Measurements from ENCODE around the gene COL15A1.

Gene COL15A1

DNA sequence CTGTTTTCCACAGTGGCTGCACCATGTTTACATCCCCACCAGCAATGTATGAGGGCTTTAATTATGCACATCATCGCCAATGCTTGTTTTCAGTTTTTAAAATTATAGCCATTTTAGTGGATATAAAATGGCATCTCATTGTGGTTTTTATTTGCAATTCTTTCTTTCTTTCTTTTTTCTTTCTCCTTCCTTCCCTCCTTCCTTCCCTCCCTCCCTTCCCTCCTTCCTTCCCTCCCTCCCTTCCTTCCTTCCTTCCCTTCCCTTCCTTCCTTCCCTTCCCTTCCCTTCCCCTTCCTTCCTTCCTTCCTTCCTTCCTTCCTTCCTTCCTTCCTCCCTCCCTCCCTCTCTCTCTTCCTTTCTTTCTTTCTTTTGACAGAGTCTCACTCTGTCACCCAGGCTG lies 6.6 kb downstream of the COL15A1 start:
- no peak for DNase-seq

DNA sequence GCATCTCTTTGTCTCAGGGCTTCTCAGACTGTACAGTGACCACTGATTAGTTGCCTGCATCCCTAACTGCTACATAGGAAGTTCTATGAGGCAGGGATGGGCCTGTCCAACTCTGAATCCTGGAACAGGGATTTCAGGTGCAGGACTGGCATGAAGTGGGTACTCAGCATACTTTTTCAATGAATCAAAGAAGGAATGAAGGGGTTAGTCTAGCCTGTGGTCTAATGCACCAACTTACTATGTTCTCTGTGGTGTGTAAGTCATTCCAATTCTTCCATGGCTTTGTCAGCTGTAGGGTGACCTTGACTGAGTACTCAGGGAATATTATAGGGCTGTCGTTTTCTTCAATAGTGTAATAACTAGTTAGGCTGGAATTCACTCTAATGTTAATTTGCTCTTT lies 8.3 kb downstream of the COL15A1 start:
- no peak for DNase-seq

DNA sequence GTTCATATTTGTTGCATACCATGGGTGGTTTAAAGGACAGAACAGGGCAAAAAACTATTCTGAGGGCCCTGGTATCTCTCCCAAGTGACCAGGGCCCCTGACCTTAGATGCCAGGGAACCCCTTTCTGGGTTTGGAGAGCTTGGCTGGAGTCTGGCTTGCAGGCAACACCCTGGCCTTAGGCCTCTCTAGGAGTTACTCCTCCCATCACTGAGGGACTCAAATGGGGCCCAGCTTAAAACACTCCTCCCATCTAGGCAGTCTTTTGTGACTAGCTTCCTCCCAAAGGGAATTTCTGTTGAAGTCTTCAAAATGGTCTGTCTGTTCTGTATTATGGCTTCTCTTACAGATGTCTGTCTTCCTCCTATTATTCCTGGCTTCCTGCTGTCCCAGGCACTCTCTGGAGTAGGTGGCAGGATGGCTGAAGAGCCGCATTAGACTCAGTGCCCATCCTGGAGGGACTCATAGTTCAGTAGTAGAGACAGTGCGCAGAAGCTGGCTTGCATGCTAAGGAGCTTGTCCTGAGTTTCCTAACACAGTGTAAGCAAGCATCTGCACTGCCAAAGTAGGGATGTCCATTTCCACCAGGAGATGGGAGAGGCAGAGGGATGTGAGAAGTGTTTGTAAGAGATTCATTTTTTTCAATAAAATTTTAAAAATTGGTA lies 10.0 kb downstream of the COL15A1 start:
- no peak for DNase-seq

DNA sequence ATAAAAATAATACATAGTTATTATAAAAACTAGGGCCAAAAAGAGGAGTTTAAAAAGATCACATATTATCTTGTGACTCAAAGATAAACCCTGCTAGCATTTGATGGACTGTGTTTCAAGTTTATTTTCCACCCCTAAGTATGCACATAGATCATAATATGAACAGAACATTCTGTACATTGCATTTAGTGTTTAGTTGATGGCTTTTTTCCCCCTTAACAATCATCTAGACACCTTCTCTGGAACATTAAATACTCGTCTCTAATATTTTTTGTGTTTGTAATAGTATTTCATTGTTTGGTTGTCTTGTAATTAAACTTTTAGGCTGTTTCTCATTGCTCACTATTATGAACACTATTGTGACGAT lies 10.5 kb downstream of the COL15A1 start:
- no peak for DNase-seq

DNA sequence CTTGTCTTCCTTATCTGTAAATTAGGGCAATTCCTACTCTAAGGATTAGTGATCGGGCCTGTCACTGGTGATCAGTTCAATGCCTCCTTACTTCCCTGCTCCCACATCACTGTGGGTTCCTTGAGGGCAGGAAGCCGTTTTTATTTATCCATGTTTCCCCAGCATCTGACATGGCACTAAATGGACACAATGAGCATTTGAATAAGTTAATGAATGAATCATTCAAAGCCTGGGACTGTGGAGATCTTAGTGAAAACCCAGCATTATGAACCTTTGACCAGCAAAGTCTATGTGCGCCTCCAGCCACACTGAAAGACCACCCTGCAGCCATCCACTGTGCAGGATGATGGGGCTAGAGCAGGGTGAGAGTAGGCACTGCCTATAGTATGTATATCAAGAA lies 11.6 kb downstream of the COL15A1 start:
- no peak for DNase-seq

DNA sequence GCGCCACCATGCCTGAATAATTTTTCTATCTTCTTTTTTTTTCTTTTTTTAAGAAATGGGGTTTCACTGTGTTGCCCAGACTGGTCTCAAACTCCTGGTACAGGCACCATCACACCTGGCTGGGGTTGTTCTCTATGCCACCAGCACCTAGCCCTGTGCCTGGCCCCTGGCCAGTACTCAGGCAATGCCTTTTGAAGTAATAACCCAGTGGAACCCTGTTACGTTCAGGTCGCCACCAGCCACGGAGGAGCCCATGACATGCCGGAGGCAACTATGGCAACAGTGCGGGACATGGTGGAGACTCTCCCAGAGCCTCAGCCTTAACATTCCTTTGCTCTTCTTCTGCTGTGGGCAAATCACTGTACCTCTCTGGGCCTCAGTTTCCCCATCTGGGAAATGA lies 14.1 kb downstream of the COL15A1 start:
- DNase-seq, result no peak

DNA sequence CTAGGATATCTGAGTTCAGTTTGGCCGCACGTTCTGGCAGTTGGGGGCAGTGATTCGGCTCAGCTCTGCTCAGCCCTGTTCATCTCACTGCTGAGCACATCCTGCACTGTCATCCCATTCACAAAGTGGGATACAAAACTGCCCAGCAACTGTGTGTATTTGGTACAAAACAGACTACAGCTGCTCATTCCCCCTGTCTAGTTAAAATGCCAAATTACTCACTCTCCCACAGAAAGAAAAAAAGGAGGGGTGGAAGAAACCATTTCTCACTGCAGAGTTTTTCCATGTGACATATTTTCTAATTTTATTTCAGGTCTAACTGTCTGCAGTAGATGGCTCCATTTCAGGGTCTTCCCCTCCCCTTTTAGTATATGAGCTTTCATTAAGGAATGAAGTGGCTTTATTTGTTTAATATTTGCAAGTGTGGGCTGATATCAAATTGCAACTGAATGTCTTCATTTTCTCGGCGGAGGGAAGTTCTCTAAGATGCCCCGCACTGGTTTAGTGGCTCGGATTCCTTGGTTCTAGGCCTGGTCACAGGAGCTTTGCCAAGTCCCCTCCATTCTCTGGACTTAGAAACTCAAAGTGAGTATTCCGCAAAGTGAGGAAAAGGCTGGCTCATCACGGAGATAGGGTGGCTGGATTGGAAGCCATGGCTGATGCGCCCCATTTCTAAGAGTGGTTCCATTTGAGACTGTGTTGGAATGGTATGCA lies 14.7 kb downstream of the COL15A1 start:
- no peak for DNase-seq

DNA sequence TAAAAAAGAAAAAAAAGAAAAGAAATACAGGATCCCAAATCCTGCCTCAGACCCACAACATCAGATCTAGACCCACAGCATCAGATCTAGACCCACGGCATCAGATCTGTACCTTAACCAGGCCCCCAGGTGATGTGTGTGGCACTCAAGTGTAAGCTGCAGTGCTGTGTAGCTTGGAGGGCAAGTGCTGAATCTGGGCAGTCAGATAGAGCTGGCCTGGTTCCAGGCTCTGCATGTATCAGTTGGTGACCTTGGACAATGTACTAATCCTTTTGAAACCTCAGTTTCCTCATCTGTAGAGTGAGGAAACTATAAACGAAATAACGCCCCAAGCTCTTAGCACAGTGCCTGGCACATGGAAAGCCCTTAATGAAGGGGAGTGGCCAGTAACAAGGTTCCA lies 16.7 kb downstream of the COL15A1 start:
- no peak for DNase-seq

DNA sequence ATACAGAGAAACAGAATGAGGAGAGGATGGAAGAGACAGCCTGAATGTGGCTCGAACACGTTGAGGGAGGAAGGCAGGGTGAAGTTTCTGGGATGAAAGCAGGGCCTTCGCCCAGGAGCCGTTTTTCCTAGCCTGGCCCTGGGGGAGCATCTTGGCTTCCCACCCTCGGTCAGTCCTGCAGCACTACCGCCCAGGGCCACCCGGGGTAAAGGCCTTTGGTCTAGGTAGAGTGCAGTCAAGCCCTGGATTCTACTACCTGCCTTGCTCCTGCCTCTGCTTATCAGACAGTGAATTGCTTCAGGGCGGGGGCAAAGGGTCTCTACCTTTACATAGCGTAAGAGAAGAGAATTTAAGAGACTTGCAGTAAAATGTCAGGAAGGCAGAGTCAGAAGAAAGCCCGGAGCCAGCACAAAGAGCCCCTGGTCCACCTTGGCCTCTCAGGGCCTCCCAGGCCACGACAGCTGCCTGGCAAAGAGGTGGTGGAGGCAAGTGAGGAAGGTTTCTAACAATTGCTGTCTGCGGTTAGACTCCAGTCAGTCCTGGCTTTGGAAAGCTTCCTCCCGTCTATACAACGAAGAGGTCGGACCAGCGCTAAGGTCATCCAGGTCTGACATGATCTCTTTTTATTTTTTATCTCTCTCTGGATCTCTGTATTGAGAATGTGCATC lies 17.9 kb downstream of the COL15A1 start:
- no peak for DNase-seq

DNA sequence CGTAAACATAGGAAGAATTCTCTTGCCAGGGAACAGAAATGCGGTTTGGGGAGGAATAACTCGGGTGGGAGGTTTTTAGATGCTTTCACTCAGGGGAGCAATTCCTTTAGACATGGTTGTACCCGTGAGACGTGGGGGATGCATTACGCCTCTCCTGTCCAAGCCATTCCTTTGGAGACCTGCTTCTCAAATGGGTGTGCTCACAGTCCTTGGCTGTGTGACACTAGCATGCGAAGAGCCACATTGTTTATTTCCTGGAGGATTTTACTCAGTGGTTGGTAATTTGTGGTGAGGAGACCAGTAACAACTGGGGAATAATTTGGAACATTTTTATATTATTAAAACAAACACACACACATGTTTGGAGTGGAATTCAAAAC lies 18.5 kb downstream of the COL15A1 start:
- DNase-seq, result no peak

DNA sequence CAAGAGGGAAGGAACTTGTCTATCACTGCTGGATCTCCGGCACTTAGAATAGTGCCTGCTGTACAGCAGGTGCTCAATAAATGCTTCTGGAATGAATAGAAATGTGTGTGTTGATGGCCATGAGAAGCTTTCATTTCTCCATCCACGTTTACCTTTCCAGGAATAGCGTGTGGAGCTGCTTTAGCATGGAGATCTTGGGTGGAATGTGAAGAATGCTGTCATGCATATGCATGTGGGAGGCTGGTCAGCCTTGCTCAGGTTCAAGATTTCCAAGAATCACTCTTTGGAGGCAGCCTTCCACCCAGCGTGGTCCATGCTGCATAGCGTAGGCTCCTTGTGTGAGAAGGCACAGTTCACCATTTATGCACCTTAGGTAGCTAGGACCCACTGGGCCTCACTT lies 19.2 kb downstream of the COL15A1 start:
- no peak for DNase-seq

DNA sequence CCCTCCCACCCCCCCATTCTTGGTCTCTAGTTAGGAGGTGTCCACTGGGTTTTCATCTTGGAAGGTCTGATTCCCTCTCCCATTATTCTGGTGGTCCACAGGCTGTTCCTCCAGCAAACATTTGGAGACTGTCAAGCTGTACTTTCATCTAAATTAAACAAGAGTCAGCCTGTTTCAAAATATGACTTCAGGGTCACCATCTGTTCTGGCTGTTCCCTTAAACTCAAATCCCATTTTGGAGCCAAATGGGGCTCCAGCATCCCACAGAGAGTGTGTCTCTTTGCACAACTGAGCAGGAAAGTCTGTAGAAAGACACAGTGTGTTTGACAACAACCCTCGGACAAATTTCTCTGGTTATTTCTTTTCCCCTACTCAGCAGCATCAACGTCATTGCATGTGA lies 20.5 kb downstream of the COL15A1 start:
- DNase-seq, result no peak

DNA sequence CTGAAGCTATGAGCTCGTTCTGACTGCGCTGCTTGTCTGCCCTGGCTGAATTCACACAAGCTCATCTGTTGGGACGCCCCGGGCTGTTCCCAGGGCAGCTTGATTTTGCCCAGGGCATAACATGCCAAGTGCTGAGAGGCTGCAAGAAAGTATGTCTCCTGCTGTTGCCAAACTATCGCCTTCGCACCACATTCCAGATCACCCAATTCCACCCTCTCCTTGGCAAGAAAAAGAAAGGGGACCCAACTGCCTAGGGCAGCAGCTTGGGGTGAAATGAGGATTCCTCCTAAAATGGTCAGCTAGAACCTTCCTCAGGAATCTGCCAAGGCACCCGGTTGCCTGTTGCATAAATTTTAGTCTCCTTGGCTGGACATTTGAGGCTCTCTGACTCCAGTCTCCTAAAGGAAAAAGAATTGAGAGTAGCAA lies 21.2 kb downstream of the COL15A1 start:
- DNase-seq, result no peak

DNA sequence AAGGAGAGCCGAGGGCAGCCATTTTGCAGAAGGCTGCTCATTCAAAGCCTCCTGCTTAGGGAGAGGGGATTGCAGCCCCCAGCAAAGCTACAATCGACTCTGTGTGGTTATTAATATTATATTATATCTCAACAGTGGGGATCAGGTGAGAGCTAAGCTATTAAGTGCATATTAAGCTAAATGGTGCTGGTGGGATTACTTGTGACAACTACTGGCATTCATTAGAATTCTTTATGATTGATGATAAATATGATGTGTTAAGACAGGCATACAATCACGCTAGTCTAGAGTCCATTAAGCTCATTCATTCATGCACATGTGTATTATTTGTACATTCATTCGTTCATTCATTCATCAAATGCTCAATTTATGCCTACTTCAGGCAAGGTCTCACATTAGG lies 23.0 kb downstream of the COL15A1 start:
- DNase-seq, result no peak

DNA sequence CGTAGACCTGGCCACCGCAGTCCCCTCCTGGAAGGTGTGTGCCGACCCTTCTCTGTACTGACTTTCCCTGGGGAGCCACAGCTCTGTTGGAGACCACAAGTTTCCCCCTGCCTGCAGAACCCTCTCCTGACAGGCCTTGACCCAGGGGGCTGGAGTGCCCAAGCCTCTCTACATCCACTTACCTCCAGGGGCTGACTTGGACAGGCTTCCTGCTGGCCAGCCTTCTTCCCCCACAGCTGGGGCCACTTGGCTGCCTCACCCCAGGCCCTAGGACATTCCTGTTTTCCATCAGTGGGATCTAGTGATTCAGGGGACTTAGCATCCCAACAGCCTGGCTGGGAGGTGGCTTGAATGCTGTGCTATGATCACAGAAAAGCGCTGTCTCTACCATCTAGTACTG lies 23.6 kb downstream of the COL15A1 start:
- DNase-seq, result no peak

DNA sequence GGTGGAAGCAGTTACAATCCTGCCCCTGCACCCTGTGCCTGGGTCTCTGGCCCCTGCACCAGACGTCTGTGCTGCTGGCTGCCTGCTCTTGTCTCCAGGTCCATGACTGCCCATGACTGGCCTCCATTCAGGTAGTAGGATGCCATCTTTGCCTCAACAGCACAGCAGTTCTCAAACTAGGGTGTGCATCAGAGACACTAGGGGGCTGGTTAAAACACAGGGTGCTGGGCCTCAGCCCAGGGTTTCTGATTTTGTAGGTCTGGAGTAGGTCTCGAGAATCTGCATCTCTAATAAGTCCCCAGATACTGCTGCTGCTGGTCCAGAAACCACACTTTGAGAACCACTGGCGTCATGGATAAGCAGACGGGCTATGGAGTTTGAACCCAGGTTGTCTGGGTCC lies 24.0 kb downstream of the COL15A1 start:
- DNase-seq, result no peak

DNA sequence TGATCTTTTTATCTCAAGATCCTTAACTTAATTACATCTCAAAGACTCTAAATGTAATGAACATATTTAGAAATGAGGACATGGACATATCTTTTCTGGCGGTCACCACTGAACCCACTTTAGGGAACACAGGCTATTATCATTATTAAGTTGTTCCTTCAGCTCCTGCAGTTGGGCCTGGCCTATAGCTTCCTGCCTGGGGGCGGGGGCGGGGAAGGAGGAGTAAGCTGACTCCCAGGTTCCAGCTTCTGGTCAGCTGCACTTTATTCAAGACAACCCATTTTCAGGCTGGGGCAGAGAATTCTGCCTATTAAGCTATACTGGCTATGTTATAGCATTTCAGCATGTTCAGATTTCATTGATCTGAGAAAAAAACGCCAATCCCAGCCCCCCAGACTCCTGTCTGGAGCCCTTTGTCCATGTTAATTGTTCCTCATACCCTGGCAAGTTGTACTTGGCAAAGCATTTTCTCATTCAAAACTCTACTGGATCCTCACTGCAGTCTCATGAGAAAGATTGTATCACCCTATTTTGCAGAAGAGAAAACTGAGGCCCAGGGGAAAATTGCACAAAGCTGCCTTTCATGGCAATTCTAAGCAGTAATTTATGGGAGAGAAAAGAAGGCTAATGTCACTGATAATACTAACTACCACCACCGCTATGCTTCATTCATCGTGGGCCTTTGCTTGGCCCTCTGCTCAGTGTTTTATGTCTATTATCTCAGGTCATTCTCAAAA lies 25.1 kb downstream of the COL15A1 start:
- no peak for DNase-seq

DNA sequence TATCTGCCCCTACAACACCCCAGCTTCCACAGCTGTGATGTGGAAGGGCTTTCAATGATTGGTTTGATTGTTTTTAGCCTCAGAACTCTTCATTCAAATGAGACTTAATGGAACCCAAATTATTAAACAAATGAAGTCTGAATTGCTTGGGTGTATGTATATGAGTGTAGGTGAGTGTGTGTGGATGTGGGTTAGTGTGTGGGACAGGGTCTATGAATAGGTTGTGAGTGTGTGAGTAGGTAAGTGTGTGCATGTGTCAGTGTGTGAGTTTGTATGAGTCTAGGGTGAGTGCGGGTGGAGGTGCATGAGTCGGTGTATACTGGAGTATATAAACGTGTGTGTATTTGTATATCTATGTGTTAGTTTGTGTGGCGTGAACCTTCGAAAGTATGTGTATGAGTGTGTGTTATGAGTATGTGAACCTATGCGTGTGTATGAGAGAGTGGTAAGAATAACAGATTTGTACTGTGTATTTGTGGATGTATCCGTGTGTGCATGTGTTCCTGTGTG lies 26.9 kb downstream of the COL15A1 start:
- no peak for DNase-seq

DNA sequence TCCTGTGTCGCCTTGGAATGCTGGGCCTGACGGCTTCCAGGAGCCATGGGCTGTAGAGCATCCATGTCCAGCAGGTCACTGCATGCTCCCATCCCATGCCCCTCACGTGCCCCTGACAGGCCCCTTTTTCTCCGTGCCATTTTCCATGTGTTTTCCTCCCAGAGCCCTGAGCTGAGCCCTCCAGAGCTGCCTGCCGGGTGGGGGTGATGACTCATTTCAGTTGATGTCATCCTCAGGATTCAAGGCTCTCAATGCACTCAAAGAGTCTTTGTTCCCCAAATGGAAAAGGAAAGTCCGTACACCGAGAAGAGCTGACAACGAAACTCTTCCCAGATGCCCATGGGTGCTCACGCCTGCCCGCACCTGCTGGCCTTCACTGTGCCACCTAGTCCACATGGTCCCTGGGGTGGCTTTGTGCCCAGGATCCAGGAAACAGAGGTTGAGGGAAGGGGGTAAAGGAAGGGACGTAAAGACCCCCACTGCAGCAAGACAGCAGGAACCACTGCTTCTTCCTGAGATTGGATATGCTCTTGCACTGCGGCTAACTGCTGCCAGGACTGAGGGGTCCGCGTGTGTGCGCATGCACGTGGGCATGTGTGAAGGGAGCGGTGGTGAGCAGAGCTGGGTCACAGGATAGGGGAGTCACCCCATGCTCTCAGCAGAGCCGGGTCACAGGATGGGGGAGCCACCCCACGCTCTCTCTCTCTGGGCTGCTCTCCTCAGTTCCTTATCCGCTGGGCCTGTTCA lies 27.6 kb downstream of the COL15A1 start:
- DNase-seq, result no peak

DNA sequence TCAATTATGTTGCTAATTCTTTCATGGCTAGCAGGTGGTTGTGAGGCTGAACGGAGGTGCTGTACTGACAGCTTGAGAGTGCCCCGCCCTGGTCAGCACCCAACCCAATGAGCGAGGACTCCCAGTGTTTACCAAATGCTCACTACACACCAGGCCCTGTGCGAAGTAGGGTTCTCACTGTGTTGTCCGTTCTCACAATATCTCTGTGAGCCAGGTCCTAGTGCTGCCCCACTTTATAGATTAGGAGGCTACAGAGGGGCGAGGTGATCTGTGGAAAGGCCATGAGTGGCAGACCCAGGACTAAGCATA lies 28.2 kb downstream of the COL15A1 start:
- DNase-seq, result no peak

DNA sequence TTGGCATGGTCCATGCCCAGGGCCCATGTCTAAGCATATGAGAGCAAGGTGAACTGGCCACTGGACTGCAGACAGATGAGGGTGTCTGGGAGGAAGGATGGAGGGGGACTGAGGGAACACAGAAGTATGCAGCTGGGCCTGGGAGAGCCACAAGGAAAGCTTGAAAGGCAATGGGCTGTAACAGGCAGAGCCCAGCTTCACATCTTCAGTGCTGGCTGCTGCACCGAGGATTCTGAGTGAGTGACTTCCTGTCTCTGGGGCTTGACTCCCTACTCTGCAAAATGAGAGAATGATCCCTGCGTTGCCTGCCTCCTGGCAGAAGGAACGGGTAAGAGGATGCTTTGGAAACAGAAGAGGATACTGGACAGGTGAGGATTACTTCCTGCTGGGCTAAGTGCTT lies 29.0 kb downstream of the COL15A1 start:
- DNase-seq, result no peak

DNA sequence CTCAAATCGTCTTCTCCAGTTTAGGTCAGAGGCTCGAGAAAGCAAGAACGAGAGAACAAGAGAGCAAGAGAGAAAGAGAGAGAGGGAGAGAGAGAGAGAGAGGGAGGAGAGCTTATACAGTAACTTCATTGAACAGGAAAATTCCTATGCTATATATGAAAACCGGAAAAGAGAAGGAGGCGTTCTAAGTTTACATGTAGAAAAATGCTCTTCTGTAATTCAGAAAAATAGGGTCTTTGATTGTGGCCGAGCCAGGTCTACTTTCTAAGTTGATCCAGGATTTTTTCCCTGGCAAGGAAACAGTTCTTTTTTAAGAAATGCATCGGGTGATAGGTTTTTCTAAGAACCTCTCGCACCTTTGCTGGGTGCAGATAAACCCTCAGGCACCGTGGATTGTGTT lies 29.5 kb downstream of the COL15A1 start:
- no peak for DNase-seq

DNA sequence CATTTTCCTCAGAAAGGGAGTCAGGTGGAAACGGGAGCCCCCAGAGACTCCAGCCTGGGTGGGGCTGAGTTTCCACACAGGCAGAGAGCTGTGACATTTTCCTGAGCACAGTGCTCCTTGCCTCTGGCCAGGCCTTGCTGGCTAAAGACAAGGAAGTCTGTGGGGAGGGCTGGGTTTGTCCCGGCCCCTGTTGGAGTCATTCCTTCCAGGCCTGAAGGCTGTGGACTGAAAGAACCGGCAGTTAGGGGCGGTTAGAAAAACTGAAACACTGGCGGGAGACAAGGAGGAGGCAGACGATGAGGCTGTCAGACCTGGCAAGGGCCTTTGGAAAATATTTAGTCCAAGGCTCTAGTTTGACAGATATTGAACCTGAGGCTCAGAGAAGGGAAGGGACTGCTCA lies 29.9 kb downstream of the COL15A1 start:
- no peak for DNase-seq

Measured in activated CD4-positive, alpha-beta T cell treated with anti-CD3 and anti-CD28 coated beads, Interleukin-2, amount 50 U/mL, for 4 hours (primary cell).